HUDEP-2 (cell line): ENCODE results near the gene MEAF6.
"Not testable (repeated sequence)": the region's sequence is repeated elsewhere in the genome, so short reads cannot be mapped to it uniquely, and the experiment has no call there.

ENCODE experiments used
- DNase-seq, 76 experiments: peaks; one replicate each; lab custom pipeline; 2025; ENCODE audit not compliant: unreplicated experiment in 76 of 76; lab: John Stamatoyannopoulos, UW

The MEAF6 gene

GRCh38 chr1:37514350-37515184 lies at the start of gene MEAF6:
Gene MEAF6, minus strand, starts transcription at chr1:37514766. Its CDS starts 20 bp downstream, at chr1:37514746.
- DNase-seq, result peak in 72 of 76 experiments; percentile 18 to 81 (median 65)

- no peak for DNase-seq
These were observed 48.4 kb upstream of the MEAF6 start for GRCh38 chr1:37562984-37563383.

DNA sequence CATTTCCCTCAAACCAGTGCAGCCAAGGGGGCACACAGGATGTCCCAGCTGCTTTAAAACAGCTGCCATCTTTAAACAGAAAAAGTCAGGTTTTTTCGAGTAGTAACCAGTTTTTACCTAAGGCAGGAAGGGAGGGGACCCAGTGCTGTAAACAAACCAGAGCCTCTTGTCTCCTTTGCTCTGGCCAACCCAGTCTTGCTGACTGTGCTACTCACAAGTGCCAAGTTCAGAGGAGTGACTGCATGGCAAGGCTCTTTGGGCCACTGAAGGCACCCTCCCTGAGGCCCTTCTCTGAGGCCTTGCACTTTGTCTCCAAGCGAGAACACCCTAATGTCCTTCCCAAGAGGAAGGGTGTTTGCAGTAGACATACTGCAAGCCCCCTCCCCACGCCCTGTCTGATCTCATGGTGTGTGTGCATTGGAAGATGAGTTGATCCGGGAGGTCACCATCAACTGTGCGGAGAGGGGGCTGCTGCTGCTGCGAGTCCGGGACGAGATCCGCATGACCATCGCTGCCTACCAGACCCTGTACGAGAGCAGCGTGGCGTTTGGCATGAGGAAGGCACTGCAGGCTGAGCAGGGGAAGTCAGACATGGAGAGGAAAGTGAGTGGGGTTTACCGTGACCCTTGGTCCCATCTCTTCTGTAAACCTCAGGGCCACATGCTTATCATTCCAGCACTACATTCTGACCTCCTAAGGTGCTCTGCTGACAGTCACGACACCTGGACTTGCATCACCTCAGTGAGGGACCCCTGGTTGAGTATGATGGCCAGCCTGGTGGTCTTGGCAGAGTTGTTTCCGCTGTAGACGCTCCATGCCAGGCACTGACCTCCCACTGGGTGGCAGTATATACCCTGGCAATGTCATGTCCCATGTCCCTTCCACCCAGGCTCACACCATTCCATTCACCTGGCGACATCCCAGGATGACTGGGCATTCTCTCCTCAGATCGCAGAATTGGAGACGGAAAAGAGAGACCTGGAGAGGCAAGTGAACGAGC lies 46.9 kb upstream of the MEAF6 start:
- DNase-seq, result peak in 29 of 76 experiments; percentile 1 to 32 (median 15)

DNA sequence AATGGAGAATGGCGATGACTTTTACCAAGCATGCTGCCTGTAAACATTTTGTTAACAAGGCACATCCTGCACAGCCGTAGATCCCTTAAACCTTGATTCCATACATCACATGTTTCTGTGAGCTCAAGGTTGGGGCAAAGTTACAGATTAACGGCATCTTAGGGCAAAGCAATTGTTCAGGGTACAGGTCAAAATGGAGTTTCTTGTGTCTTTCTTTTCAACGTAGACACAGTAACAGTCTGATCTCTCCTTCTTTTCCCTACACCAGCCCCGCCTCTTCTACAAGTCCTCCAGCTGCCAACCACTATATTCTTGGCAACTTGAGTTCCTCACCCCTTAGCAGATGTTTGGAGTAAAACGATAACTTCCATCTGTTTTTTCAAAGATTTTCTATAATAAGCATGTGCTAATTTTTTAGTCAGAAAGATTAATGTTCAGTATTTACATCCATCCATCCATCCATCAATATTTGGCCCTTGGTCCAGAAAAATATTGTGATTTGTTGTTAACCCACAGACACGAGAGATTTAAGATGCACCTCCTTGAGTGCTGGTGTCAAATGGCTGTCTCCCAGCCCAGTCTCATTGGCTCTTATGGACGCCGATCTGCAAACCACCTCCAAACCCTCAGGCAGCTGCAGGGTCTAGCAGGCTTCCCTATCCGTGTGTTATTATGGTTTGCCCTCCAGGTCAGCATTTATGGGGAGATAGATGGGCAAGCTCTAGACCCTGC lies 46.0 kb upstream of the MEAF6 start:
- no peak for DNase-seq

- peak in 52 of 76 experiments; percentile 2 to 68 (median 27) for DNase-seq
These were observed 45.4 kb upstream of the MEAF6 start for GRCh38 chr1:37559957-37560379.

DNA sequence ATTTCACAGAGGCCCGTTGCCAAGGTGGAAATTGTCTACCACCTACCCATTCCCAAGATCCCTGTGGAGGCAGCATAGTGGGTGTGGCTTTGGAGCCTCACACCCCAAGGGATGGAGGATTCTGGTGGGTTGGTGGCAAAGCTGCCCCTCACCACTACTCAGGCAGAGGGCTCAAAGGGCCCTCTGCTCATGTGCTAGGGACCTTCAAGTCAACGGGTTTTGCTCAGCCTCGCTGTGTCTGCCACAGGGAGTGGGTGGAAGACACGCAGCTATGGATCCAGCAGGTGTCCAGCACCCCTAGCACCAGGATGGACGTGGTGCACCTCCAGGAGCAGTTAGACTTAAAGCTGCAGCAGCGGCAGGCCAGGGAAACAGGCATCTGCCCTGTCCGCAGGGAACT lies 44.5 kb upstream of the MEAF6 start:
- DNase-seq, result no peak

- no peak for DNase-seq
These were observed 43.8 kb upstream of the MEAF6 start for GRCh38 chr1:37558411-37558810.

GRCh38 chr1:37557402-37557801 lies 42.8 kb upstream of the MEAF6 start:
- DNase-seq, result no peak

DNA sequence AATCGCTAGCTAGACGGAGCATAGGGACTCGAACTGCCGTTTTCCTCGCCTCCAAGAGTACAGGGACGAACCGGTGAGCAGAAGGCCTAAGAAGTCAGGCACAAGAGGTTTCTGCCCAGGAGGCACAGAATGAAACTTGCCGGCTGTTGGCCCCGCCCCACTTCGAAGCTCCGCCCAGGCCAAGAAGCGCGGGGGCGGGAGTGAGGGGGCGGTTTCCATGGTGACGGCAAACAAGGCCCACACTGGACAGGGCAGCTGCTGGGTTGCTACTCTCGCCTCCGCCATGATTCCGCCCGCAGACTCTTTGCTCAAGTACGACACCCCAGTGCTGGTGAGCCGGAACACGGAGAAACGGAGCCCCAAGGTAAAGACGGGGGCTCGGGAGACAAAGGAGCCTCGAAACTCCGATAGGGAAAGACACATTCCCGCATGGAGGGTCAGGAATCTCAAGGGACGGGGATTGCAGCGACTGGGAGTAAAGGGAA lies 42.2 kb upstream of the MEAF6 start, which contains the start of gene DNALI1:
Gene DNALI1 (plus strand): TSS at position 229 of the 485 bp plus-strand sequence. CDS start 55 bp downstream, at position 284.
- DNase-seq, result peak in 59 of 76 experiments; percentile 2 to 73 (median 33)

DNA sequence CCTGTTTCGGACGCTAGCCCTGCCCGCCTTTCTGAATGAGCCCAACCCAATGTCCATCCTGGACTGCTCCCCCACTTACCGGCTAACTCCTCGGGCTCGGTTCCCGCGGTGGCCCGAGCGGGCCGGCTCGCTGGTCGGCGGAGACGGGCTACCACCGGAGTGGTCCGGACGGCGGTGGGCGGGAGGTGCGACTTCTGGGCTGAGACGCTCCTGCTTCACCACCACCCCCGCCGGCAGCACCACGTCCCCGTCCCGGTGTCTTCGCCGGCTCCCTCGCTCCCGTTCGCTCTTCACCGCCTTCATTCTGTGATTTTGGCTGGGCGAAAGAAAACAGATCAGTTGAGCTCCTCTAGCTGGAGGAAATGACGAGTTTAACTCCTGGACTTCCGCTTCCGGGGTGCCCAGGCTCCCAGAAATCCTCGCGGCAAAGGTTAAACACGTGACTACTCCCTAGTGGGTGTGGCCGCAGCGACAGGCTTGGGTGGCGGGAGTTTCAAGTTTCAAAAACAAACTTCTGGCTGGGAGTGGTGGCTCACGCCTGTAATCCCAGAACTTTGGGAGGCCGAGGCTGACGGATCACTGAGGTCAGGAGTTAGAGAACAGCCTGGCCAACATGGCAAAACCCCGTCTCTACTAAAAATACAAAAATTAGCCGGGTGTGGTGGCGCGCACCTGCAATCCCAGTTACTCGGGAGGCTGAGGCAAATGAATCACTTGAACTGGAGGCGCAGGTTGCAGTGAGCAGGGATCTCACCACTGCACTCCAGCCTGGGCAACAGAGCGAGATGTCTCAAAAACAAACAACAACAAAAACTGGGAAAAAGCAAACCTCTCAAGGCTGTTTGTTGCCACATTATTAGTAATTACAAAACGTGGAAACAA lies 39.6 kb upstream of the MEAF6 start, which contains the start of gene SNIP1:
Gene SNIP1 (minus strand): TSS at position 367 of the 882 bp plus-strand sequence. CDS start 64 bp downstream, at position 303.
- DNase-seq, result peak in 74 of 76 experiments; percentile 9 to 92 (median 81)

- DNase-seq, result no peak
These were observed 39.0 kb upstream of the MEAF6 start for GRCh38 chr1:37553598-37553926.

DNA sequence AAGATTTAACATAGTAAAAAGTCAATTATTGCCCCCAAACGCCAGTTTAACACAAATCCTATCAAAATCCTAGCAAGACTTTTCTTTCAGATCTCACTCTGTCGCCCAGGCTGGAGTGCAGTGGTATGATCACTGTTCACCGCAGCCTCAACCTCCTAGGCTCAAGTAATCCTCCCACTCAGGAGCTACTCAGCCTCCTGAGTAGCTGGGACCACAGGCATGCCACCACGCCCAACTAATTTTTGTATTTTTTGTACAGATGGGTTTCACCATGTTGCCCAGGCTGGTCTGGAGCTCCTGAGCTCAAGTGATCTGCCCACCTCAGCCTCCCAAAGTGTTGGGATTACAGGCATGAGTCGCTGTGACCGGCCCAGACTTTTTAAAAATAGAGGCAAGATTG lies 34.8 kb upstream of the MEAF6 start:
- DNase-seq, result no peak

DNA sequence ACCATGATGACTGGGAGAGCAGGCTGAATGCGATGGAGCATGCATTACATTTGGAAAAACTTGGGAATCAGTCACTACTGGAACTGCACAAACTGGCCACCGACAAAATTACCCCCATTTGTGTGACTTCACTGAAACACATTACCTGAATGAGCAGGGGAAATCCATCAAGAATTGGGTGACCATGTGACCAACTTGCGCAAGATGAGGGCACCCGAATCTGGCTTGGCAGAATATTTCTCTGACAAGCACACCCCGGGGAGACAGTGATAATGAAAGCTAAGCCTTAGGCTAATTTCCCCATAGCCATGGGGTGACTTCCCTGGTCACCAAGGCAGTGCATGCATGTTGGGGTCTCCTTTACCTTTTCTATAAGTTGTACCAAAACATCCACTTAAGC lies 30.5 kb upstream of the MEAF6 start:
- DNase-seq, result no peak

DNA sequence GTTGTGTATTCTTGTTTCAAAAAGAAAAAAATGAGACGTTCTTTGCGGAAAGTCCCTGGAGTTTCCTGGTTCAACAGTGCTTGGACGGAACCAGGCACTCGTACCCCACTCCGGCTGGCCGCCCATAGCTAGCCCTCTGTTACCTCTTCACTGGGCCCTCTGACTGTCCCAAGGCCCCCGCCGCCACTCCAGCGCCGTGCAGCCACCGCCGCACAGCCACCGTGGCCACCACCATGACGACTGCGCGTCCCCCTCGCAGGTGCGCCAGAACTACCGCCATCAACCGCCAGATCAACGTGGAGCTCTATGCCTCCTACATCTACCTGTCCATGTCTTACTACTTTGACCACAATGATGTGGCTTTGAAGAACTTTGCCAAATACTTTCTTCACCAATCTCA lies 30.0 kb upstream of the MEAF6 start:
- DNase-seq, result no peak

- no peak for DNase-seq
These were observed 25.6 kb upstream of the MEAF6 start for GRCh38 chr1:37540036-37540785.

- DNase-seq, result not testable (repeated sequence)
These were observed 24.6 kb upstream of the MEAF6 start for GRCh38 chr1:37539154-37539553.

DNA sequence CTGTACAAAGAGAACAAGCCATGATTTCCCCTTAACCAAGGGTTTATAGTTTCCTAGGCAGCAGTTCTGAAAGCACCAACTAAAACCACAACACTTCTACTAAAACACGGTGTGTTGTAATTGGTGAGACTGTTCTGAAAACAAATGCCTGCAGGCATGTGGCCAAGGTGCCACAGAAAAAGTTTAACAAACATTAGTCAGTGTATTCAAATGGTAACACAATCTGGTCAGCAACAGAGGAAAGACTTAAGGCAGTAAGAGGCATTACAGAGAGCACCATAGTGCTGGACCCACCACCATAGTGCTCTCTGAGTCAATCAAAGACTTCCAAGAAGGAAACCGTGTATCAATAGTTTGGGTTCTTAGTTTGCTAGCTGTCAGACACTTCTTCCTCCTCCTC lies 22.8 kb upstream of the MEAF6 start:
- no peak for DNase-seq

DNA sequence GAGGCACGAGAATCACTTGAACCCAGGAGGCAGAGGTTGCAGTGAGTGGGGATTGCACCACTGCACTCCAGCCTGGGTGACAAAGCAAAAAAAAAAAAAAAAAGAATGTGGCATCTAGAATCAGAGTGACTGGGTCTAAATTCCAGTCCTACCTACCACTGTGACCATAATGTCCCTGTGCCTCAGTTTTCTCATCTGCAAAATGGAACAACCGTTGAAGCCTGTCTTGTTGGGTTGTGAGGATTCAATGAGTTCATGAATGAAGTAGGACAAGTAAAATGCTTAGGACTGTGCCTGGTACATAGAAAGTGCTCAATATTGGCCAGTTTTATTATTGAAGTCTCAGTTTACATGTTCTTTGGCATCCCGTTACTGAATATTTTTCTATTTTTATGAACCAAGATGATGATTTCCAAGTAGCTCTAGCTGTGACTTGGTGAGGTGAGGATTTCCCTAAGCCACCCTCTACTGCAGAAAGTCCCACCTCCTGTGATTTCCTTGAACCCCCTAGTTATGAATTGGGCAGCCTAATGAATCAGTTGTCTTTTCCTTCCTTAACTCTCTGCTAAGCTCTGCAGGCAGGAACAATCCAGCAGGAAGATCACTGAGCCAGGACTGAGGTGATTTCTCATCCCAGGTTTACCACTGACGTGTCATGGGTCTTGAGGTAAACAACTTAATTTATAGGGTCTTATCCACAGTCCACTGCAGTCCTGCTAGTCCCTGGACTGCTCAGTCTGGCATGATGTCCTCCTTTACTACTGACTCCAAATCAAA lies 18.9 kb upstream of the MEAF6 start:
- no peak for DNase-seq
